ENCODE measurements around the gene OPRL1. TPM values are rescaled to one million over a fixed set of nuclear protein-coding genes. Genes with fewer than 3 reads are reported as not detected.

OPRL1 gene
- polyA plus RNA-seq, 3 donors: 7.0 to 9.0 (median 8.8) TPM

DNA sequence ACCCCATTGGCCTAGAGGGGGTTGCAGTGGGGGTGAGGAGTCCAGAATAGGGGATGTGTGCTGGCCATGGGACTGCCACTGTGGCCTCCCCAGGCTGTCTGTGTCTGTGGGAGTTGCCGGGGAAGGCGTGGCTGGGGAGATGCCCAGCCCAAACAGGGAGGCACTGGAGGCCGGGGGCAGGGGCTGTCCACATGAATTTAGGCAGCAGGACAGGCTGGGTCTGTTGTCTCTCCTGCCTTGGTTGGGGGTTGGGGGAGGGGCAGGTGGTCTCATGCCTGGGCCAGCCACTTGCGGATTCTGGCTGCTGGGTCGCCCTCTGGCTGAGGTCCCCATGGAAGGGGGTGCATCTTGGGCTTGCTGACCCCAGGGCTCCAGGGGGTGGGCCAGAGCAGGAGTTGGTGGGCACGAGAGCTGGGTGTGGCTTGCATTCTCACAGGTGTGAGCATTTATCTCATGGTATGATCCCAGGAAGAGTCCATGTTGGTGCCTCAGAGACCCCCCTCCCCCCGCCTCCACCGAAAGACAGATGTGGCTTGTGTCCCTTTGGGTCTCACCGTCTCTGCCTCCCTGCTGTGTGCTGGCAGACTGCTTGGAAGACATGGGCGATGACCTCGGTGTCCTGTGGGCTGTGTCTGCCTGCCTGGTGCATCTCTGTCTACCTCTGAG, 34.4 kb upstream of the OPRL1 start:
- H3K4me2 ChIP-seq (replicated peaks; ENCODE audit: extremely low read depth, low read length, poor library complexity, severe bottlenecking): no peak overlapping the region
- H3K4me3 ChIP-seq (replicated peaks in 1 of 3; ENCODE audit: low read depth in 2 of 3, low read length in 3 of 3): no peak overlapping the region
- peak overlapping the region in 1 of 2 donors; percentile 54 for H3K4me3 Mint-ChIP-seq
- H3K27ac ChIP-seq (ENCODE audit: low read depth in 1 of 2, low read length in 2 of 2): no peak overlapping the region
- H3K4me1 ChIP-seq (ENCODE audit: control insufficient read depth in 1 of 2, insufficient read depth in 2 of 2, low read length in 2 of 2): peaks cover 18 to 20% of the 10 kb centered on the region in 2 donors
- no peaks in the 10 kb centered on the region for H3K36me3 Mint-ChIP-seq
- H3K36me3 ChIP-seq (replicated peaks in 1 of 2; ENCODE audit: control insufficient read depth in 1 of 2, insufficient read depth in 2 of 2, low read length in 2 of 2): no peaks in the 10 kb centered on the region
- peaks cover 66 to 83% (median 69%) of the 10 kb centered on the region in 3 donors for H3K27me3 Mint-ChIP-seq (ENCODE audit: low read depth in 3 of 3)
- peak overlapping the region in 3 of 7 donors; percentile 1 to 81 (median 28) for H3K27ac Mint-ChIP-seq
- peaks cover 0 to 9% (median 1%) of the 10 kb centered on the region in 7 donors for H3K9me3 Mint-ChIP-seq
- peaks cover 14% of the 10 kb centered on the region for H3K4me1 Mint-ChIP-seq
- no peak for DNase-seq
- WGBS (ENCODE audit: insufficient coverage): 92% methylated on average over 11 of the region's 11 CpGs
- no peak overlapping the region for H2AFZ ChIP-seq (ENCODE audit: insufficient read depth, low read depth, low read length, poor library complexity, severe bottlenecking)
- no peaks in the 10 kb centered on the region for H4K20me1 ChIP-seq (ENCODE audit: insufficient read depth, low read length)
- no peak overlapping the region for H3K9ac ChIP-seq (ENCODE audit: insufficient read depth, low read length, poor library complexity, severe bottlenecking)
- H3K9me3 ChIP-seq (replicated peaks in 1 of 2; ENCODE audit: control insufficient read depth in 1 of 2, insufficient read depth in 1 of 2, low read length in 2 of 2): peaks cover 0 to 11% of the 10 kb centered on the region in 2 donors
- peaks cover 31 to 60% of the 10 kb centered on the region in 2 donors for H3K27me3 ChIP-seq (ENCODE audit: control insufficient read depth in 2 of 2, insufficient read depth in 2 of 2, low read length in 2 of 2)
- intact Hi-C loops (cut with micrococcal nuclease): no loop called here
- TF ChIP-seq, protein P1, sequence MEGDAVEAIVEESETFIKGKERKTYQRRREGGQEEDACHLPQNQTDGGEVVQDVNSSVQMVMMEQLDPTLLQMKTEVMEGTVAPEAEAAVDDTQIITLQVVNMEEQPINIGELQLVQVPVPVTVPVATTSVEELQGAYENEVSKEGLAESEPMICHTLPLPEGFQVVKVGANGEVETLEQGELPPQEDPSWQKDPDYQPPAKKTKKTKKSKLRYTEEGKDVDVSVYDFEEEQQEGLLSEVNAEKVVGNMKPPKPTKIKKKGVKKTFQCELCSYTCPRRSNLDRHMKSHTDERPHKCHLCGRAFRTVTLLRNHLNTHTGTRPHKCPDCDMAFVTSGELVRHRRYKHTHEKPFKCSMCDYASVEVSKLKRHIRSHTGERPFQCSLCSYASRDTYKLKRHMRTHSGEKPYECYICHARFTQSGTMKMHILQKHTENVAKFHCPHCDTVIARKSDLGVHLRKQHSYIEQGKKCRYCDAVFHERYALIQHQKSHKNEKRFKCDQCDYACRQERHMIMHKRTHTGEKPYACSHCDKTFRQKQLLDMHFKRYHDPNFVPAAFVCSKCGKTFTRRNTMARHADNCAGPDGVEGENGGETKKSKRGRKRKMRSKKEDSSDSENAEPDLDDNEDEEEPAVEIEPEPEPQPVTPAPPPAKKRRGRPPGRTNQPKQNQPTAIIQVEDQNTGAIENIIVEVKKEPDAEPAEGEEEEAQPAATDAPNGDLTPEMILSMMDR (IDR thresholded peaks at IDR 0.05): no peak
- no peaks in the 10 kb centered on the region for H3K79me2 ChIP-seq (ENCODE audit: insufficient read depth, low read length)

DNA sequence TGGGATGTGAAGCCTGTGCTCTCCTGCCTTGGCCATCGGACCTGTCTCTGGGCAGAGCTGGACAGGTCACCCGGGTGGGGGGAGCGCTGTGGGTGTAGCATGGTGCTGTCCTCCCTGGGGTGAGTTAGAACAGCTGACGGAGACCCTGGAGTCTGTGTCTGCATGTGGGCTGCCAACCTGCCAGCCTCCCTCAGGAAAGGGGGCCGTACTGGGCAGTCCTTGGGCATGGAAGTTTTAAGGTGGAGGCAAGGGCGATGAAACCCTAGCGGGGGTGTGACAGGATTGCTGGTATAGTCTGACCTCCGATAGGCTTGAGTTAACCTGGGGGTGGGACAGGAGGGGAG, 32.9 kb upstream of the OPRL1 start:
- H3K36me3 ChIP-seq (replicated peaks in 1 of 2; ENCODE audit: control insufficient read depth in 1 of 2, insufficient read depth in 2 of 2, low read length in 2 of 2): no peaks in the 10 kb centered on the region
- WGBS (ENCODE audit: insufficient coverage): 96% methylated on average over 7 of the region's 8 CpGs
- H3K4me3 ChIP-seq (replicated peaks in 1 of 3; ENCODE audit: low read depth in 2 of 3, low read length in 3 of 3): no peak overlapping the region
- H3K9me3 Mint-ChIP-seq: peaks cover 0 to 9% (median 1%) of the 10 kb centered on the region in 7 donors
- no peak for DNase-seq
- H3K9ac ChIP-seq (ENCODE audit: insufficient read depth, low read length, poor library complexity, severe bottlenecking): no peak overlapping the region
- H2AFZ ChIP-seq (ENCODE audit: insufficient read depth, low read depth, low read length, poor library complexity, severe bottlenecking): no peak overlapping the region
- peak overlapping the region in 1 of 2 donors; percentile 54 for H3K4me3 Mint-ChIP-seq
- intact Hi-C loops (cut with micrococcal nuclease): no loop called here
- H3K27me3 ChIP-seq (ENCODE audit: control insufficient read depth in 2 of 2, insufficient read depth in 2 of 2, low read length in 2 of 2): peaks cover 19 to 54% of the 10 kb centered on the region in 2 donors
- H4K20me1 ChIP-seq (ENCODE audit: insufficient read depth, low read length): no peaks in the 10 kb centered on the region
- no peak overlapping the region for H3K27ac Mint-ChIP-seq
- TF ChIP-seq, protein P1 (IDR thresholded peaks at IDR 0.05): no peak
- peaks cover 5 to 11% of the 10 kb centered on the region in 2 donors for H3K4me1 ChIP-seq (ENCODE audit: control insufficient read depth in 1 of 2, insufficient read depth in 2 of 2, low read length in 2 of 2)
- H3K27ac ChIP-seq (ENCODE audit: low read depth in 1 of 2, low read length in 2 of 2): no peak overlapping the region
- peaks cover 0 to 14% of the 10 kb centered on the region in 2 donors for H3K9me3 ChIP-seq (replicated peaks in 1 of 2; ENCODE audit: control insufficient read depth in 1 of 2, insufficient read depth in 1 of 2, low read length in 2 of 2)
- peaks cover 5% of the 10 kb centered on the region for H3K4me1 Mint-ChIP-seq
- H3K4me2 ChIP-seq (replicated peaks; ENCODE audit: extremely low read depth, low read length, poor library complexity, severe bottlenecking): no peak overlapping the region
- H3K27me3 Mint-ChIP-seq (ENCODE audit: low read depth in 3 of 3): peaks cover 65 to 82% (median 67%) of the 10 kb centered on the region in 3 donors
- no peaks in the 10 kb centered on the region for H3K79me2 ChIP-seq (ENCODE audit: insufficient read depth, low read length)
- no peaks in the 10 kb centered on the region for H3K36me3 Mint-ChIP-seq

All from CD14-positive monocyte (primary cell).